OCI-LY3 (cell line): ENCODE measurements around the gene ZBTB16.

Source experiments
- H2AFZ ChIP-seq: fragments of 200-600, 300-600 bp; shearing (Covaris generic); 2 replicates; pipeline ENCODE4 v1.6.0; 2014; ENCODE audit warnings: antibody characterized with exemption, low read depth, low read length
- H3K27ac ChIP-seq: fragments of 200-600, 300-600 bp; sonication (generic); 2 replicates; pipeline ENCODE4 v1.5.1; 2014; ENCODE audit warnings: mild to moderate bottlenecking, low read length, moderate library complexity, mixed read lengths
- H3K27me3 ChIP-seq: fragments of 200-600, 300-600 bp; sonication (generic); 2 replicates; pipeline ENCODE4 v1.6.1; 2014; ENCODE audit warnings: low read depth, low read length, mixed read lengths
- H3K36me3 ChIP-seq: fragments of 200-600, 300-600 bp; sonication (generic); replicated peaks from 2 replicates; pipeline ENCODE3; 2014; ENCODE audit warnings: low read depth, low read length, mixed read lengths
- H3K4me1 ChIP-seq: fragments of 300-600, 200-600 bp; sonication (generic); 2 replicates; pipeline ENCODE4 v1.6.1; 2014; ENCODE audit warnings: low read length, mixed read lengths
- H3K4me2 ChIP-seq: fragments of 200-600, 300-600 bp; sonication (generic); 2 replicates; pipeline ENCODE4 v1.6.1; 2014; ENCODE audit warnings: low read length, mixed read lengths
- H3K4me3 ChIP-seq: fragments of 300-600, 200-600 bp; sonication (generic); 2 replicates; pipeline ENCODE4 v1.5.1; 2014; ENCODE audit warnings: antibody characterized with exemption, mild to moderate bottlenecking, low read length, moderate library complexity
- H3K79me2 ChIP-seq: fragments of 300-600, 200-600 bp; shearing (Covaris generic); 2 replicates; pipeline ENCODE4 v1.6.1; 2014; ENCODE audit warnings: mild to moderate bottlenecking, low read length, mixed read lengths
- H3K9ac ChIP-seq: fragments of 300-600, 200-600 bp; shearing (Covaris generic); 2 replicates; pipeline ENCODE4 v1.6.0; 2014; ENCODE audit warnings: mild to moderate bottlenecking, low read length, moderate library complexity
- H3K9me3 ChIP-seq: fragments of 200-600, 300-600 bp; shearing (Covaris generic); 2 replicates; pipeline ENCODE4 v1.6.1; 2014; ENCODE audit warnings: low read length, mixed read lengths; ENCODE audit not compliant: insufficient read depth
- H4K20me1 ChIP-seq: fragments of 200-600, 300-600 bp; sonication (generic); 2 replicates; pipeline ENCODE4 v1.6.1; 2016; ENCODE audit warnings: low read length, mixed read lengths; ENCODE audit not compliant: insufficient read depth
- EZH2phosphoT487 ChIP-seq: fragments of 200-600 bp; shearing (Covaris generic); IDR thresholded peaks from 2 replicates; pipeline ENCODE4 v1.6.1; 2018; ENCODE audit warnings: antibody characterized with exemption, mixed run types, low read depth
- TF ChIP-seq, protein P1 (sequence below): fragments of 200-600, 300-600 bp; sonication (generic); IDR thresholded peaks from 2 replicates; pipeline ENCODE4 v1.5.1; 2014; ENCODE audit warnings: antibody characterized with exemption, low read length, low read depth

ZBTB16 gene

DNA sequence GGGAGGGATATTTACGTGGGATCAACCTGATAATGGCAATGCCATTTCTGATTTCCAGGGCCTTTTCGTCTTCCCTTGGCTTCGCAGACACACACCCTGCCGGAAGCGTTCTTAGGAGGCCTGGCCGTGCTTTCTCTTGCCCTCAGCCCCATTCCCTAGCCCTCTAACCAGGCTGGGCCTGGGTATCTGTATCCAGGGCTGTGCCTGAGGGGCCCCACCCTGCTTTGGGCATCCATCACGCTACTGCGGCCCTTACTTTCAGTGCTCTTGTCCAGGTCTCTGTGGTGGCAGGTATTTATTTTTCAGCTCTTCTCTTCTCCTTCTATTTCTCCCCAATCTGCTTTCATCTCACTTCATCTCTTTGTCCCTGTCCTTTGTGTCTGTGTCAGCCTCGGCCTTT lies 105.0 kb downstream of the ZBTB16 start:
- H2AFZ ChIP-seq: no peak overlapping the region
- no peaks in the 10 kb centered on the region for H3K9me3 ChIP-seq
- H3K27ac ChIP-seq: no peak overlapping the region
- H3K79me2 ChIP-seq: no peaks in the 10 kb centered on the region
- no peak overlapping the region for H3K9ac ChIP-seq
- H4K20me1 ChIP-seq: no peaks in the 10 kb centered on the region
- H3K4me3 ChIP-seq: no peak overlapping the region
- TF ChIP-seq EZH2phosphoT487: no peak
- TF ChIP-seq, protein P1, sequence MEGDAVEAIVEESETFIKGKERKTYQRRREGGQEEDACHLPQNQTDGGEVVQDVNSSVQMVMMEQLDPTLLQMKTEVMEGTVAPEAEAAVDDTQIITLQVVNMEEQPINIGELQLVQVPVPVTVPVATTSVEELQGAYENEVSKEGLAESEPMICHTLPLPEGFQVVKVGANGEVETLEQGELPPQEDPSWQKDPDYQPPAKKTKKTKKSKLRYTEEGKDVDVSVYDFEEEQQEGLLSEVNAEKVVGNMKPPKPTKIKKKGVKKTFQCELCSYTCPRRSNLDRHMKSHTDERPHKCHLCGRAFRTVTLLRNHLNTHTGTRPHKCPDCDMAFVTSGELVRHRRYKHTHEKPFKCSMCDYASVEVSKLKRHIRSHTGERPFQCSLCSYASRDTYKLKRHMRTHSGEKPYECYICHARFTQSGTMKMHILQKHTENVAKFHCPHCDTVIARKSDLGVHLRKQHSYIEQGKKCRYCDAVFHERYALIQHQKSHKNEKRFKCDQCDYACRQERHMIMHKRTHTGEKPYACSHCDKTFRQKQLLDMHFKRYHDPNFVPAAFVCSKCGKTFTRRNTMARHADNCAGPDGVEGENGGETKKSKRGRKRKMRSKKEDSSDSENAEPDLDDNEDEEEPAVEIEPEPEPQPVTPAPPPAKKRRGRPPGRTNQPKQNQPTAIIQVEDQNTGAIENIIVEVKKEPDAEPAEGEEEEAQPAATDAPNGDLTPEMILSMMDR: no peak
- H3K4me2 ChIP-seq: no peak overlapping the region
- peaks cover 10% of the 10 kb centered on the region for H3K4me1 ChIP-seq
- H3K27me3 ChIP-seq: peaks cover 6% of the 10 kb centered on the region; the same call in 1 of the 2 replicates
- H3K36me3 ChIP-seq: no peaks in the 10 kb centered on the region

DNA sequence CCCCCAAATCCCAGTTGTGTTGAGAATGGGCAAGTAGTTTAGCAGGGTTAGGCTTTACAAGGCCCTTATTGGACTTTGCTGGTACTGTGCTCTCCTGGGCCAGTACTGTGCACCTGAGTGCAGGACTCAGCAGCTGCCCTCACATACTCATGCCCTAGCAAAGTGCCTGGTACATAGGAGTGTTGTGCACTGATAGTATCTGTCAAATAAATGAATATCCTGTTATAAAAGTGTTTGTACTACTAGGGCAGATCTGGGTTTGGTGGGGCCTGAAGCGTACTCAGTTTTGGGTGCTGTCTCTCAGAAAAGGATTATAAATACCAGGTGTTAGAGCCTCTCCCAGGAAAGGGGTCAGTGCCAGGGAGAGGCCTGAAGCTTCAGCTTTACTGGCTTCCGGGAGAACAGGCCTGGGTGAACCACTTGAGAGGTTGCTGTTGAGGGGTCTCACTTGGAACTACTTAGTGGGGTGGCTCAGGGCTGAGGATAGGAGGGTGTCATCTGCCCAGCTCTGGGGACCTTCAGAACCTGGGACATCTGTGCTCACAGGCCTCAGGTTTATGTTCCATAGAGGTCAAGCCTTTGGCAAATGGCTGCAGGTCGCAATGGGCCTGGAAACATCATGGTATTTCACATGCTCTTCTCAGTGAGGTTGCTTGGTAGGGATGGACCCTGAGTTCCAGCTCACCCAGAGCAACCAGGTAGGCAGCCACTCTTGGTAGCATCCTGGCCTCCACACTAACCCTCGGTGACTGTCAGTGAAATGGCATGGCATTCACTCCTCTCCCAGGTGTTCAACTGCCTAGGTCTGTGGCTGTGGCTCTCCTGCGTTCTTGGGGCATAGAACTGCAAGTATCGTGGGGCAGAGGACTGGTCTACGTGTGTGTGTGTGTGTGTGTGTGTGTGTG lies 106.1 kb downstream of the ZBTB16 start:
- Histone ChIP-seq H3K9me3 (no peaks in the 10 kb centered on the region), H3K4me1 (no peaks in the 10 kb centered on the region), H3K4me3 (no peak overlapping the region), H3K27me3 (peaks cover 6% of the 10 kb centered on the region; the same call in 1 of the 2 replicates), H3K27ac (no peak overlapping the region), H4K20me1 (no peaks in the 10 kb centered on the region), H2AFZ (no peak overlapping the region), H3K9ac (no peak overlapping the region), H3K79me2 (no peaks in the 10 kb centered on the region), H3K36me3 (no peaks in the 10 kb centered on the region), H3K4me2 (no peak overlapping the region)
- TF ChIP-seq, protein P1: no peak
- TF ChIP-seq EZH2phosphoT487: no peak

DNA sequence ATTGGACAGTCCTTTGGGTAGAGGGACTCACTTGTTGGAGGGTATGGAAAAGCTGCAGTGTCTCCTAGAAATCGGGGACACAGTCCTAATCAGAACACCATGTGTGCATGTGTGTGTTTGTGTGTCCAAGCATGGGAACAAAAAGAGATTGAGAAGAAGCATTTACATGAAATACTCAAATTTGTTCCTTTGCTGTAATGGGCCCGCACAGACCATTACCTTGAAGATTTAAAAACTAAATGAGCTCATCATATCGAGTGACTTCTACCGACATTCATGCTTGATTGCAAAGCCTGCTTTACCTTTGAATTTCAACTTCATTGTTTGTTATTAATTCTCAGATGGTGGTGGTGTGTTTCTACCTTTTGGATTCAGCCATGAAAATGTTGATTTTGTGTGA lies 106.9 kb downstream of the ZBTB16 start:
- no peak overlapping the region for H3K4me3 ChIP-seq
- no peaks in the 10 kb centered on the region for H3K9me3 ChIP-seq
- H3K4me2 ChIP-seq: no peak overlapping the region
- H2AFZ ChIP-seq: no peak overlapping the region
- H3K27me3 ChIP-seq: peaks cover 6% of the 10 kb centered on the region; the same call in 1 of the 2 replicates
- H3K4me1 ChIP-seq: no peaks in the 10 kb centered on the region
- no peaks in the 10 kb centered on the region for H3K36me3 ChIP-seq
- H3K79me2 ChIP-seq: no peaks in the 10 kb centered on the region
- no peaks in the 10 kb centered on the region for H4K20me1 ChIP-seq
- H3K27ac ChIP-seq: no peak overlapping the region
- TF ChIP-seq EZH2phosphoT487: no peak
- TF ChIP-seq, protein P1: no peak
- no peak overlapping the region for H3K9ac ChIP-seq

DNA sequence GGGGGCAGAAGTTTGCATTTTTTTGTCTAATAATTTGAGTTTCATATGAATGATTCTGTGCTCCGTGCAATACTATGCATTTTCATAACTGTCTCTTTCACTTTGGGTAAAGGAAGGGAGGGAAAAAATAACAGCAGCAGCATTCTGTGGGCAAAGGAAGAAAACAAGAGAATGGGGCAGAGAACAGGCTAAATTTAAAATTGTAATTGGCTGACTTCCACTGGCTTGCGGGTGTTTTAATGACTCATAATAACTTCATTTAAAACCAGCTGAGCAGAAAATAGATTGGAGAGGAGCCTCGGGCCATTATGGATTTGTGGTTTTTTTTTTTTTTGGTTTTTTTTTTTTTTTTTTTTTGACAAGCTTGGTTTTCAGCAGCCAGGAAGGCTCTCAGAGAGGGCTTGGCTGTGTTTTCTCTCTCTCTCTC lies 107.4 kb downstream of the ZBTB16 start:
- Histone ChIP-seq H3K9ac (no peak overlapping the region), H2AFZ (no peak overlapping the region), H3K36me3 (no peaks in the 10 kb centered on the region), H3K4me2 (no peak overlapping the region), H4K20me1 (no peaks in the 10 kb centered on the region), H3K27ac (no peak overlapping the region), H3K4me1 (no peaks in the 10 kb centered on the region), H3K9me3 (no peaks in the 10 kb centered on the region), H3K4me3 (no peak overlapping the region), H3K27me3 (peaks cover 6% of the 10 kb centered on the region; the same call in 1 of the 2 replicates), H3K79me2 (no peaks in the 10 kb centered on the region)
- TF ChIP-seq, protein P1: no peak
- TF ChIP-seq EZH2phosphoT487: no peak
